ENCODE results near the gene WDR76.

DNA sequence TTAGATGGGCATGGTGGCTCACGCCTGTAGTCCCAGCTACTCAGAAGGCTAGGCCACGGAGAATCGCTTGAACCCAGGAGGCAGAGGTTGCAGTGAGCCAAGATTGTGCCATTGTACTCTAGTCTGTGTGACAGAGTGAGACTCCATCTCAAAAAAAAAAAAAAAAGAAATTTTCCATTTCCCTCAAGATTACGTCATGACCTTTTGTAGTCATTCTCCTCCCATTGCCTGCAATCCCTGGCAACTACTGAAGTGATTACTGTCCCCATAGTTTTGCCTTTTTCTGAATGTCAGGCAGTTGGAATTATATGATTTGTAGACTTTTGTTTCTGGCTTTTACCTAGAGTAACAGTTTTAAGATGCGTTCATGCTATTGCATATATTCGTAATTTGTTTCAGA is 28.0 kb downstream of the WDR76 start:
- TF ChIP-seq POLR2A (IDR thresholded peaks at IDR 0.05), result no peak
- TF ChIP-seq CTCF (IDR thresholded peaks at IDR 0.05), result no peak

Measured in Peyer's patch (tissue), 4 donors.